Fibroblast of skin of scalp (primary cell): Measurements from ENCODE around the gene GPX6.
"Not testable (repeated sequence)": the region's sequence is repeated elsewhere in the genome, so short reads cannot be mapped to it uniquely, and the experiment has no call there.

ENCODE experiments used
- DNase-seq: peaks from one replicate; pipeline ENCODE4 v3.0.0-alpha.2; 2013

GPX6 gene

DNA sequence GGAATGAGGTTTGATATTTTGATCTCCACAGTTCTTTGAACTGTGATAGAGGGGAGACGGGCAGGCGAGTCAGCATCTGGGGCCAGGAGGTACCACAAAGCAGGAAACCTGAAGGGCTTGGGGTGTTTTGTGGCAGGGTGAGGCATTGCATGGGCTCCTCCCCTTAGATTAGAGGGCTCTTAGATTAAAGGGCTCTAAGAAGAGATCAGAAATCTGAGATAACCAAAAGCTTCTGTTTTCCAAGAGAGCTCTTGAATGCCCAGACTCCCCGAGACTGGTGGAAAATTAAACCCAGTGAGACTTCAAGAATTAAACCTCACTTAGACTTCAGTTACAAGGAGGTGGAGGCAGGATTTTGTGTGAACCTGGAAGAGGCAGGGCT is 7.6 kb upstream of the GPX6 start:
- no peak for DNase-seq

DNA sequence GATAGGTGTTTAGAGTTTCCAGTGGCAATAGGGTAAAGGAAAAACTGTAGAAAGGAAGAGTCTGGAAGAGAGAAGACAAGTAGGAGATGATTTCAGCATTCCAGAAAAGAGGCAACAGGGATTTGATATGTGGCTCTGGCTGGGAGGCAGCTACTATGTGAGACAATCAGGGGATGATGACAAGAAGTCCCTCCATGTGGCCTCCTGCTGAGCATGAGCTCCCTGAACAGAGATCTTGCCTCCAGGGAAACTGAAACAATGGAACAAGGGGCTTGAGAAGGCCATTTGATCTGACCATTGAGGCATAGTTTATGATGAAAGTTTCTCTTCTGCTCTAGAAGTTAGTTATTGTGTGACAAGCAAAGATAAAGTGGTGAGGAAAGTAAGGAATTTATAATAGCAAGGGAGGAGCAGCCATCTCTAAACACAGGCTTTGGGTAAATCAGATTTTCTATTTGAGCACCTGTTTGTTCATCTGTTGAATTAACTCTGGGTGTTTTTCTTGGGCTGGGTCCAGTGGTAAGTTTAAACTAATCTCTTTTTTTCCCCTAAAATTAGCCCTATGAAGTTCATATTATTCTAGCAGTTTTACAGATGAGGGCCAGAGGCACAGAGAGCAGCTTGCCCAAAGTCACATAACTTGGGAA is 7.1 kb upstream of the GPX6 start:
- no peak for DNase-seq

DNA sequence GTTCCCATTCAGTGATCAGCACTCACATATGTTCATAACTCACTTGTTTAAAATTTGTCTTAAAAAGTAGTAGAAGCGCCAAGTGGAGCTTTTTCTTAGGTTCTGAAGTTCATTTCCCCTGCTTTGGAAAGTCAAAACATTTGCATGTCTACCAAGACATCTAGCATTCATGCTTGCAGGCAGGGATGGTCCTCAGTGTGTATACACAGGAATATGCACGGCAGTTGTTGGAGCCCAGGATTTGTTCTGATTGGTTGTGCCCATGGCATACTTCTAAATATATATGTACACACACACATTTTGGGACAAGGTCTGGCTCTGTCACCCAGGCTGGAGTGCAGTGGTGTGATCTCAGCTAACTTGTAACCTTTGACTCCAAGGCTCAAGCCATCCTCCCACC is 2.4 kb upstream of the GPX6 start:
- DNase-seq = no peak

DNA sequence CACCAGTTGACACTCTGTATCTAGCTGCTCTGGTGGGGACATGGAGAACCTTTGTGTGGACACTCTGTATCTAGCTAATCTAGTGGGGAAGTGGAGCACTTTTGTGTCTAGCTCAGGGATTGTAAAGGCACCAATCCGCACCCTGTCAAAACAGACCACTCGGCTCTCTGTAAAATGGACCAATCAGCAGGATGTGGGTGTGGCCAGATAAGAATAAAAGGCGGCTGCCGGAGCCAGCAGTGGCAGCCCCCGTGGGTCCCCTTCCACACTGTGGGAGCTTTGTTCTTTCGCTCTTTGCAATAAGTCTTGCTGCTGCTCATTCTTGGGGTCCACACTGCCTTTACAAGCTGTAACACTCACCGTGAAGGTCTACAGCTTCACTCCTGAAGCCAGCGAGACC is 3.2 kb downstream of the GPX6 start:
- DNase-seq = not testable (repeated sequence)

DNA sequence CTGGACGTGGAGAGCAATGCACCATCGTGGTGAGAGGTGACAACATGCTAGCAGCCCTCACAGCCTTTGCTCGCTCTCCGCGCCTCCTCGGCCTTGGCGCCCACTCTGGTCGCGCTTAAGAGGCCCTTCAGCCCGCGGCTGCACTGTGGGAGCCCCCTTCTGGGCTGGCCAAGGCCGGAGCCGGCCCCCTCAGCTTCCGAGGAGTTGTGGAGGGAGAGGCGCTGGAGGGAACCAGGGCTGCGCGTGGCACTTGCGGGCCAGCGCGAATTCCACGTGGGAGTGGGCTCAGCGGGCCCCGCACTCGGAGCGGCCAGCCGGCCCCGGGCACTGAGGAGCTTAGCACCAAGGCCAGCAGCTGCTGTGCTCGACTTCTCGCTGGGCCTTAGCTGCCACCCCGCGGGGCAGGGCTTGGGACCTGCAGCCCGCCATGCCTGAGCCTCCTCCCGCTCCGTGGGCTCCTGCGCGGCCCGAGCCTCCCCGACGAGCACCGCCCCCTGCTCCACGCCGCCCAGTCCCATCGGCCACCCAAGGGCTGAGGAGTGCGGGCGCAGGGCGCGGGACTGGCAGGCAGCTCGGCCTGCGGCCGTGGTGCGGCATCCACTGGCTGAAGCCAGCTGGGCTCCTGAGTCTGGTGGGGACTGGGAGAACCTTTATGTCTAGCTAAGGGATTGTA is 3.8 kb downstream of the GPX6 start:
- DNase-seq = no peak

DNA sequence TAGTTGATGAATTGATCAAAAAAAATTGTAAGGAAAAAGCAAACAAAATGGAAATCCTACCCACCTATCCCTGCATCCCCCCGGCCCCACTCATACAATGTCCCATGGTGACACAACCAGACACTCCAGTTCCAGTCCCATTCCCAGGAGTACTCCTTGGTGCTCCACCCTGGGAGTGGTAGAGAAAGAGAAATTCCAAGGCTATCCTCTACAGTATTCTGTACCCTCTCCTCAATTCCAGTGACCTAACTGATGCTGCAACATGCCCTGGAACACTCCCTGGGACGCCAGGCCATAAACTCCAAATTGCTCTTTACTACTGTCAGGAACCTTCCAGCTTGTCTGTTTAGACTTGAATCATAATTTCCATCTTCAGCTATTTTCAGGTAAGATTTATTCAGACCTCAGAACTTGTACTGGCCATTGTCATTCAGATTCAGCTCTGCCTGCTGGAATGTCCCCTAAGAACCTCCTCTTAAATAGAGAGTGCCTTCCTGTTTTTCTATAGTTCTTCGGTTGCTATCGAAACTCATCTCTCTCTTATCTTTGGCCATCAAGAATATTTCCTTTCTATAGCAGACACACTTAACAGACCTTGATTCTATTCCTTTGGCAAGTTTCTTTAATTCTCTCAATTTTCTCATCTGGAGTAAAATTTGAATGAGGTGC is 8.7 kb downstream of the GPX6 start:
- DNase-seq = no peak

DNA sequence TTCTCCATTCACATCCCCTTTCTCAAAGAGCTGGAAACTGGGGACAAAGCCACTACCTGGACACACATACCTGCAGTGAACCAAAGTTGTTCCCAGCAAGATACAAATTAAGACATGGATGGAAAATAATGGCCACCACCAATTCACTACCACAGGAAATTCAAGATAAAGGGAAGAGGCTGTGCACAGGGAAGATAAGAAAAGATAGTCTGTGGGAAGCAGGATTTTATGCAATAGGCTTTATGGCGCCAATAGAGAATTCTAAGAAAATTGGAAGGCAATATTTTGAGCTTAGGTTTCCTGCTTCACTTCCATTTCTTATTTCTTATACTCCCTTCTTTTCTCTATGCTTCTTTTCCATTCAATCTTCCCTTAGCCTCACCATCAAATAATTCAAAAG is 9.9 kb downstream of the GPX6 start:
- no peak for DNase-seq

DNA sequence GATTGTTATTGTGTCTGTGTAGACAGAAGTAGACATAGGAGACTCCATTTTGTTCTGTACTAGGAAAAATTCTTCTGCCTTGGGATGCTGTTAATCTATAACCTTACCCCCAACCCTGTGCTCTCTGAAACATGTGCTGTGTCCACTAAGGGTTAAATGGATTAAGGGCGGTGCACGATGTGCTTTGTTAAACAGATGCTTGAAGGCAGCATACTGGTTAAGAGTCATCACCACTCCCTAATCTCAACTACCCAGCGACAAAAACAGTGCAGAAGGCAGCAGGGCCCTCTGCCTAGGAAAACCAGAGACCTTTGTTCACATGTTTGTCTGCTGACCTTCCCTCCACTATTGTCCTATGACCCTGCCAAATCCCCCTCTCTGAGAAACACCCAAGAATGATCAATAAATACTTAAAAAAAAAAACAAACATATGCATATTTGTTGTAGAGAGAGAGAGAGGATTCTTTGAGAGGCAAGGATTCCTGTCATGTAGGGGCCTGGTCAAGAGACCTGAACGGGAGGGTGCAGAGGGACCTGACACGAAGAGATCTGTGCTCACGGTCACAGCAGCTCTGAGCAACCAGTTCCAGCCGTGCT is 12.8 kb downstream of the GPX6 start:
- not testable (repeated sequence) for DNase-seq

DNA sequence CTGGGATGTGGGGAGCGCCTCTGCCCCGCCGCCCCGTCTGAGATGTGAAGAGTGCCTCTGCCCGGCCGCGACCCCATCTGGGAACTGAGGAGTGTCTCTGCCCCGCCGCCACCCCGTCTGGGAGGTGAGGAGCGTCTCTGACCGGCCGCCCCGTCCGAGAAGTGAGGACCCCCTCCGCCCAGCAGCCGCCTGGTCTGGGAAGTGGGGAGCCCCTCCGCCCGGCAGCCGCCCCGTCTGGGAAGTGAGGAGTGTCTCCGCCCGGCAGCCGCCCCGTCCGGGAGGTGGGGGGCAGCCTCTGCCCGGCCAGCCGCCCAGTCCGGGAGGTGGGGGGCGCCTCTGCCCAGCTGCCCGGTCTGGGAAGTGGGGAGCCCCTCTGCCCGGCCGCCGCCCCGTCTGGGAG is 13.5 kb downstream of the GPX6 start:
- not testable (repeated sequence) for DNase-seq

DNA sequence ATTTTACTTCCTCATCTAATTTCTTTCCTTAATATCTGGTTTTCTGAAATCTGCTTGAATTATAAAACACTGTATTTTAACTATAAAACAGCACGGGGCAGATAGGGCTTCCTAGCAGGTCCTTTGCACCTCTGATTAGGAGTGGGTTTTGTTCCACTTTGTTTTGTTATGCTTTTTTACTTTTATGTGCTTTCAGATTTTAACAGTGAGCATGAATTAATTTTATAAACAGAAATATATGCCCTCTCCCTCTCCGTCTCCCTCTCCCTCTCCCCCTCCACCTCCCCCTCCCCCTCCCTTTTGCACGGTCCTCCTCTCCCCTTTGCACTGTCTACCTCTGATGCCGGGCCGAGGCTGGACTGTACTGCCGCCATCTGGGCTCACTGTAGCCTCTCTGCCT is 14.3 kb downstream of the GPX6 start:
- no peak for DNase-seq

DNA sequence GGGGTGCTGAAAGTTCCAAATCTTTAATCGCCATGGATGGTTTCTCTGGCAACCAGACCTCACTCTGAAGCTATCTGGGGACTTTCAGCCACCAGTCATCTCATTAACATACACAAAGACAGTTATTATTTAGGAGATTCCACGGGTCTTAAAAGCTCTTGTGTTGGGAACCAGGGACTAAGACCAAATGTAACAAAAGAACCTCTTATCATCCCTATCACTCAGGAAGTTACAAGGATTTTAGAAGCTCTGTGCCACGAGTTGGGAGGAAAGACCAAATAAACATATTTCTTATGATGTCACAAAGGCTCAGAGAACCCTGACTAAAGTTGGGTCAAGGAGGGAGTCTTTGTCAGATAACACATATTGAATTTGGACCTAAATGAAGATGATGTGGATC is 17.7 kb downstream of the GPX6 start:
- no peak for DNase-seq

DNA sequence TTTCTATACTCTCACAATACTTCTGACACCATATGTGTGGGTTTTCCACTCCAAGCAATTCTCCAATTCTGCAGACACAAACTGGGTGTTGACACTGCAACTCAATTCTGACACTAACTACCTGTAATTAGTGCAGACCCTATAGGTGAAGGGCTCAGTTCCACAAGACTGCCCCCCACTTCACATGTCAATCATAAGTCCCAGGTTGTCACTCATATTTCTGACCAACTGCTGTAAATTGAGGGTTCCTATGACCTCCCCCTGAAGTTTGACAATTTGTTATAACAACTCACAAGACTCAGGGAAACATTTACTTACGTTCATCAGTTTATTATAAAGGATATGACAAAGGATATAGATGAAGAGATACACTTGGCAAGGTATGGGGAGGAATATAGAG is 18.3 kb downstream of the GPX6 start:
- DNase-seq = no peak

DNA sequence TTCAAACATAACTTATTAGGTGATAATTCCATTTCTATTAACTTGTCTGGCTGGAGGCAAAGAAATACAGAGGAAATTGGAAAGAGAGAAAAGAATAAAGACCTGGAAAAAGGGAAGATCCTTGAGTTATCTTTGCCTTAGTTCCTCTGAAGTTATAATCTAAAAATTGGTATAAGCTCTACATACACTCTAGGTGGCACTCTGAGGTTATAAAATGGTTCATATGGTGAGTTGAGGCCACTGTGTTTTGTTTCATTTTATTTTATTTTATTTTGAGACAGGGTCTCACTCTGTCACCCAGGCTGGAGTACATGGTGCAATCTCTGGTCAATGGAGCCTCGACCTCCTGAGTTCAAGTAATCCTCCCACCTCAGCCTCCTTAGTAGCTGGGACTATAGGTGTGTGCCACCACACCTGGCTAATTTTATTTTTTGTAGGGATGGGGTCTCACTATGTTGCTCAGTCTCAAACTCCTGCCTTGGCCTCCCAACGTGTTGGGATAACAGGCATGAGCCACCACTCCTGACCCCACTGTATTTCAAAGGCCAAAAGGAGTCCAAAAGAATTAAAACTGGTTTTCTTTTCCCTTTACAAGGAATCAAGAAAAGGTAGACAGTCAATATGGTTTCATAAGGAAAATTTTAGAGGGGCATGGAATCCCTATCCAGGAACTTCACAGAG is 19.4 kb downstream of the GPX6 start:
- DNase-seq = no peak

DNA sequence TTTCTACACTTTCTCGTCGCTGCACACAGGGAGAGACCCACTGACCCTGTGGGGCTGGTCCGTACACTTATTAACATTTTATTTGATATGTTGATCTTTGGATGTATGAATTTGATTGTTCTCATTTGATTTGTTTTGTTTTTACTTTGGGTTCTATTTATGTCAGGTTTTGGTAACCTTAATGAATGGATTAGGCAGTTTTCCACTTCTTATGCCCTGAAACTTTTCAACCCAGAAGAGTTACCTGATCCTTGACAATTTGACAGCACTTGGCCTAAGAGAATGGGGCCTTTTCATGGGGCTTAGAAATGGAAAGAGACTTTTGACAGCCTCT is 23.6 kb downstream of the GPX6 start:
- no peak for DNase-seq

DNA sequence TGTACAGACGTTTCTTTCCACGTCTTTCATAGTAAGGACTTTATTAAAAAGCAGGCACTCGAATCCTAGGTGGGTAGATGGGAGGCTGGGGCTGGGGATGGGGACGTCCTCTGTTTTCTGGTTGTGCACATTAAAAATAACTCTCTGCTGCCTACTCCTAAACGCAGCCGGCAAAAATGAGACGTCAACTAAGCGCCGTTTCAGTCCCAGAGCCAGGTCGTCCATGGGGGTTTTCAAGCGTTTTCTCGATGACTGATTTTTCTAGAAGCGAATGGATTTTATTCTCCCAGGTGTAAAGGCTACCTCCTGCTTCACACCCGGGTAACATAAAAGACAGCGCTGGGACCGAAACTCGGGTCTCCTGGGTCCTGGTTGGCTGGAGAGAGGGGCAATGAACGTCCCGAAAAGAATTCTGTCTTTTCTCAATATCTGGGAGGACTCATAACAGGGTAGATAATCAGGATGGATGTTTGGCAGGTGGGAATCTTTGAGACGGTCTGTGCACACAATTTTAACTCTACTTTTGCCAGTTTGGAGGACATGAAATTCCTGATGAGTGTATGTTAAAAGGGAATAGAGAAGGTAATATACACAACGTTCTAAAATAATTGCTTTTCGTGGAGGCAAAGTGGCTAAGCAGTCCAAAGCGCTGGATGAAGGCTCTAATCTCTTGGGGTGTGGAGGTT is 25.2 kb downstream of the GPX6 start:
- DNase-seq = peak; percentile 13

DNA sequence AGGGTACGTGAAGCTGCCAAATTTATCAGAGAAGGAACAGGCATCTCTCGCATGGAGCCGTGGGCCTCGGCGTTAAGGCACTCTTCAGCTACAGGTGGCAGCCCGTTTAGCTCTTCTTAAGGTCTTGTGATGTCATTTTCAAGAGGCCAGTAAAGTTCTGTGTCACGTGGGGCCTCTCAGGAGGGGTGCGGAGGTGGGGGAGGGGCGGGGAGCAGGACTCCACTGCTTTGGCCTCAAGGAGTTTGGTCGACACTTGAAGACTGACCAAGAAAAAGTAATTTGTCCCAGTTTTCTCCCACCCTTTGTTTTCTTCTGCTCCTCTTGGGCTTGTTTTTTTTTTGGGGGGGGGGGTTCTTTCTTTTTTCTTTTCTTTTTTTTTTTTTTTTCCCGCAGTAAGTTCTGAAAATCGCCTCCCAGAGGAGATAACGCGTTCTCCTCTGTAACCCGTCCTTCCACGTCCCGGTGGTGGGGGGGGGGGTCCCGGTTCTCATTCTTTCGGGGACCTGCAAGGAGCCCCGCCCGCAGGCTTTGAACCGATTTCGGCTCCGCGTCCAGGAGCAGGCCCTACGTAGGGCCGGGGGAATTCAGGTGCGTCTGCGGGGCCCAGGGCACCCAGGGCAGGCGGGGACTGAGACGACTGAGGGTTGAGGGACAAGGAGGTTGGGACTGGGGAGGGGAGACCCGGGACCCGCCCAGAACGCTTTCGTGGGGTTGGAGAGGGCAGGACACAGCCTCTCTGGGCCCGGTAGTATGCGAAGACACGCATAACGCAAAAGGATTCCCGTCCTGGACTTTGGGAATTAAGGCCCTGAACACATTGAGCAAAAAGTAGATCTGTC is 26.0 kb downstream of the GPX6 start:
- DNase-seq = peak; percentile 78

DNA sequence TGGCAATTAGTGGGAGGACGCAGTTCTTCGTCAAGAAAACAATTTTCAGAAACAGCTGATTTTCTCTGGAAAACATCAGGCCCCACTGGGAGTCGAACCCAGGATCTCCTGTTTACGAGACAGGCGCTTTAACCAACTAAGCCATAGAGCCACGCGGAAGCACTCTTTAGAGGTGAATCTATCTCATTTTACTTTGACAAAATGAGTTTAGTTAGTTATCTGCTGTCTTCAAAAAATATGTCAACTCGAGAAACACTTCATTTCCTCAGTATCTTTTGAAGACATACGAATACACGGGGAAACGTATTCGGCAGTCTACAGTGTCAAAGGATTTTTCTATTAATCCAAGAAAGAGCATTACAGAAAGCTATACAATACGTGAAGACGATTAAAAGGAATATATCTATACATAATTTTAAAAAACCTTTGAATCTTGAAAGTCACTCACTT is 26.7 kb downstream of the GPX6 start:
- peak; percentile 83 for DNase-seq

DNA sequence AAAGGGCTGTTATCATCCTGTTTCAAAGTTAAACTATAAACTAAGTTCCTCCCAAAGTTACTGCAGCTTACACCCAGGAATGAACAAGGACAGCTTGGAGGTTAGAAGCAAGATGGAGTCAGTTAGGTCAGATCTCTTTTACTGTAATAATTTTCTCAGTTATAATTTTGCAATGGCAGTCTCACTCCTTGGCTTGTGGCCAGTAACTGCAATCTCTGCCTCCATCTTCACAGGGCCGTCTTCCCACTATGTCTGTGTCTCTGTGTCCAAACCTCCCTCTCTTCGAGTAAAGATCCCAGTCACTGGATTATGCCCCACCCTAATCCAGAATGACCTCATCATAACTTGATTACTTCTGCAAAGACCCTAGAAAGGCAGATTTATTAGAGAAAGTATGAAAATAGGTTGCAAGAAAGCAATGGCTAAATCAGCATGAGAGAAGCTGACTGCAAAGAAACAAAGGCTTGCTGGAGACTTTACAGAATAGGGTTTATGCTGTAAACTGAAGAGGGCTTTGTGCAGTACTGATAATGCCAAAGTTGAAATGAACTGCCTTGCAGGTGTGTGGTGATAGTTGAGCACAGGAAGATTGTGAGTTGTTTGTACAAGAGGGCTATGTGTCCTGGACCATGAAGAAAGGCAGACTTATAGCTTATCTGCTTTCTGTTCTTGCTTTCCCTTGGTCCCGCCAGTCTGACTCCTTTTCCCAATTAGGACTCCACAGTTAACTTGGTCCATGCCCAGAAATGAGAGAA is 28.4 kb downstream of the GPX6 start:
- no peak for DNase-seq

DNA sequence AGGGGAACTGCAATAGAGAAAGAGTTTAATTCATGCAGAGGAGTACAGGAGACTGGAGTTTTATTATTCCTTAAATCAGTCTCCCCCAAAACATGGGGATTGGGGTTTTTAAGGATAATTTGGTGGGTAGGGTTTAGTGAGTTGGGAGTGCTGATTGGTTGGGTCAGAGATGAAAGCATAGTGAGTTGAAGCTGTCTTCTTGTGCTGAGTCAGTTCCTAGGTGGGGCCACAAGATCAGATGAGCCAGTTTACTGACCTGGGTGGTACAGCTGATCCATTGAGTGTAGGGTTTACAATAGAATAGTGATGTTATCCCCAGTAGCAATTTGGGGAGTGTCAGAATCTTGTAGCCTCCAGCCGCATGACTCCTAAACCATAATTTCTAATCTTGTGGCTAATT is 29.1 kb downstream of the GPX6 start:
- no peak for DNase-seq

DNA sequence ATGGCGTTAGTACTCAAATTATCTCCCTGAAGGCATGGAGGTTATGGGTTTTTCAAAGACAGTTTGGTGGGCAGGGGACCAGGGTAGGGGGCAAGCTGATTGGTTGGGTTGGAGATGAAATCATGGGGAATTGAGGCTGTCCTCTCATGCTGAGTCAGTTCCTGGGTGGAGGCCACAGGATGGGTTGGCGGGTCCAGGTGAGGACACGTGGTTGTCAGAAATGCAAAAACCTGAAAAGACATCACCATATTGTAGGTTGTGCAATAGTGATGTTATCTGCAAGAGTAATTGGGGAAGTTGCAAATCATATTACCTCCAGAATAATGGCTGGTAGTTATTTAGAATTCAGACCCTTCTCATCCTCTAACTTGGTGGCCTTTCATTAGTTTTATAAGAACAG is 30.1 kb downstream of the GPX6 start:
- no peak for DNase-seq
